GM18526 (cell line): Measurements from ENCODE around the gene INSIG1.

Source experiments
- POLR2A ChIP-seq: IDR thresholded peaks from 3 replicates; pipeline ENCODE4 v1.6.1; 2011; ENCODE audit not compliant: insufficient read length; ENCODE audit errors: extremely low read depth

The INSIG1 gene

GRCh38 chr7:155337946-155338631 lies 40.4 kb downstream of the INSIG1 start:
- TF ChIP-seq POLR2A = no peak

GRCh38 chr7:155338632-155339320 lies 41.1 kb downstream of the INSIG1 start:
- TF ChIP-seq POLR2A = no peak

- TF ChIP-seq POLR2A = no peak
Observed at GRCh38 chr7:155339474-155339873, 41.8 kb downstream of the INSIG1 start.

- TF ChIP-seq POLR2A = no peak
Observed at GRCh38 chr7:155340071-155340531, 42.4 kb downstream of the INSIG1 start.

GRCh38 chr7:155340721-155341120 lies 43.0 kb downstream of the INSIG1 start:
- no peak for TF ChIP-seq POLR2A

- TF ChIP-seq POLR2A = no peak
Observed at GRCh38 chr7:155341463-155341983, 43.8 kb downstream of the INSIG1 start.

- no peak for TF ChIP-seq POLR2A
Observed at GRCh38 chr7:155342313-155342712, 44.6 kb downstream of the INSIG1 start.

- no peak for TF ChIP-seq POLR2A
Observed at GRCh38 chr7:155343150-155343549, 45.5 kb downstream of the INSIG1 start.

- TF ChIP-seq POLR2A = no peak
Observed at GRCh38 chr7:155343661-155344121, 46.0 kb downstream of the INSIG1 start.

- no peak for TF ChIP-seq POLR2A
Observed at GRCh38 chr7:155344270-155344617, 46.6 kb downstream of the INSIG1 start.

- no peak for TF ChIP-seq POLR2A
Observed at GRCh38 chr7:155344618-155345433, 47.1 kb downstream of the INSIG1 start.

GRCh38 chr7:155345490-155345889 lies 47.8 kb downstream of the INSIG1 start:
- no peak for TF ChIP-seq POLR2A

- TF ChIP-seq POLR2A = no peak
Observed at GRCh38 chr7:155346285-155346684, 48.6 kb downstream of the INSIG1 start.

- no peak for TF ChIP-seq POLR2A
Observed at GRCh38 chr7:155348806-155349205, 51.1 kb downstream of the INSIG1 start.

- TF ChIP-seq POLR2A = no peak
Observed at GRCh38 chr7:155349601-155350331, 52.1 kb downstream of the INSIG1 start.
